Epithelial cell of esophagus (primary cell): ENCODE measurements around the gene CNIH1.
"Not testable (repeated sequence)": the region's sequence is repeated elsewhere in the genome, so short reads cannot be mapped to it uniquely, and the experiment has no call there.

Source experiments
- DNase-seq: peaks from one replicate; pipeline ENCODE4 v3.0.0; 2010; ENCODE audit warnings: low read depth
- H3K4me3 ChIP-seq: 2 replicates; pipeline ENCODE4 v1.5.1; 2011; ENCODE audit warnings: mild to moderate bottlenecking, low read length, control low read depth
- TF ChIP-seq, protein P1 (sequence below): IDR thresholded peaks from 2 replicates; pipeline ENCODE4 v1.5.1; 2011; ENCODE audit warnings: low read depth, mild to moderate bottlenecking, low read length, control low read depth, inconsistent platforms; ENCODE audit not compliant: insufficient read depth; ENCODE audit errors: missing control alignments

The CNIH1 gene

DNA sequence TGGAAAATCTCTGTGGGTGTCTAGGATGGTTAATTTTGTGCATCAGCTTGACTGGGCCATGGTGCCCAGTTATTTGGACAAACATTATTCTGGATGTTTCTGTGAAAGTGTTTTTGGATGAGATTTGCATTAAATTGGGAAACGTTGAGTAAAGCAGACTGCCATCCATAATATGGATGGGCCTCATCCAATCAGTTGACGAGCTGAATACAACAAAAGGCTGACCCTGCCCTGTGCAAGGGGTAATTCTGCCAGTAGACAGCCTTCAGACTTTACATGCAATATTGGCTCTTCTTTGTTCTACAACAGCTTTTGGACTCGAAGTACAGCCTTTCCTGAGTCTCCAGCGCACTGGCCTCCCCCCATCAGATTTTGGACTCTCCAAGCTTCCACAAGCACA is 45.9 kb downstream of the CNIH1 start:
- DNase-seq, result no peak
- TF ChIP-seq, protein P1, sequence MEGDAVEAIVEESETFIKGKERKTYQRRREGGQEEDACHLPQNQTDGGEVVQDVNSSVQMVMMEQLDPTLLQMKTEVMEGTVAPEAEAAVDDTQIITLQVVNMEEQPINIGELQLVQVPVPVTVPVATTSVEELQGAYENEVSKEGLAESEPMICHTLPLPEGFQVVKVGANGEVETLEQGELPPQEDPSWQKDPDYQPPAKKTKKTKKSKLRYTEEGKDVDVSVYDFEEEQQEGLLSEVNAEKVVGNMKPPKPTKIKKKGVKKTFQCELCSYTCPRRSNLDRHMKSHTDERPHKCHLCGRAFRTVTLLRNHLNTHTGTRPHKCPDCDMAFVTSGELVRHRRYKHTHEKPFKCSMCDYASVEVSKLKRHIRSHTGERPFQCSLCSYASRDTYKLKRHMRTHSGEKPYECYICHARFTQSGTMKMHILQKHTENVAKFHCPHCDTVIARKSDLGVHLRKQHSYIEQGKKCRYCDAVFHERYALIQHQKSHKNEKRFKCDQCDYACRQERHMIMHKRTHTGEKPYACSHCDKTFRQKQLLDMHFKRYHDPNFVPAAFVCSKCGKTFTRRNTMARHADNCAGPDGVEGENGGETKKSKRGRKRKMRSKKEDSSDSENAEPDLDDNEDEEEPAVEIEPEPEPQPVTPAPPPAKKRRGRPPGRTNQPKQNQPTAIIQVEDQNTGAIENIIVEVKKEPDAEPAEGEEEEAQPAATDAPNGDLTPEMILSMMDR, result no peak
- H3K4me3 ChIP-seq, result no peak overlapping the region

DNA sequence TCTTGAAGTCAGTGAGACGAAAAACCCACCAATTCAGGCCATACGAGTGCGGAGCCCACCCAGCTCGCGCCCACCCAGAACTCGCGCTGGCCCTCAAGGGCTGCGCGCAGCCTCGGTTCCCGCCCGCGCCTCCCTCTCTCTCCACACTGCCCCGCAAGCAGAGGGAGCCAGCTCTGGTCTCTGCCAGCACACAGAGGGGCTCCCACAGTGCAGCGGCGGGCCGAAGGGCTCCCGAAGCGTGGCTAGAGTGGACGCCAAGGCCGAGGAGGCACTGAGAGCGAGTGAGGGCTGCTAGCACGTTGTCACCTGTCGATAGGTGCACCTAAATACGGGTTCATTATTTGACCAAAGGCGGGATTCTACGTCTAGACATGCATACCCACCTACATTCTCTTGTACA is 46.6 kb downstream of the CNIH1 start:
- TF ChIP-seq, protein P1, result no peak
- DNase-seq, result no peak
- no peak overlapping the region for H3K4me3 ChIP-seq

DNA sequence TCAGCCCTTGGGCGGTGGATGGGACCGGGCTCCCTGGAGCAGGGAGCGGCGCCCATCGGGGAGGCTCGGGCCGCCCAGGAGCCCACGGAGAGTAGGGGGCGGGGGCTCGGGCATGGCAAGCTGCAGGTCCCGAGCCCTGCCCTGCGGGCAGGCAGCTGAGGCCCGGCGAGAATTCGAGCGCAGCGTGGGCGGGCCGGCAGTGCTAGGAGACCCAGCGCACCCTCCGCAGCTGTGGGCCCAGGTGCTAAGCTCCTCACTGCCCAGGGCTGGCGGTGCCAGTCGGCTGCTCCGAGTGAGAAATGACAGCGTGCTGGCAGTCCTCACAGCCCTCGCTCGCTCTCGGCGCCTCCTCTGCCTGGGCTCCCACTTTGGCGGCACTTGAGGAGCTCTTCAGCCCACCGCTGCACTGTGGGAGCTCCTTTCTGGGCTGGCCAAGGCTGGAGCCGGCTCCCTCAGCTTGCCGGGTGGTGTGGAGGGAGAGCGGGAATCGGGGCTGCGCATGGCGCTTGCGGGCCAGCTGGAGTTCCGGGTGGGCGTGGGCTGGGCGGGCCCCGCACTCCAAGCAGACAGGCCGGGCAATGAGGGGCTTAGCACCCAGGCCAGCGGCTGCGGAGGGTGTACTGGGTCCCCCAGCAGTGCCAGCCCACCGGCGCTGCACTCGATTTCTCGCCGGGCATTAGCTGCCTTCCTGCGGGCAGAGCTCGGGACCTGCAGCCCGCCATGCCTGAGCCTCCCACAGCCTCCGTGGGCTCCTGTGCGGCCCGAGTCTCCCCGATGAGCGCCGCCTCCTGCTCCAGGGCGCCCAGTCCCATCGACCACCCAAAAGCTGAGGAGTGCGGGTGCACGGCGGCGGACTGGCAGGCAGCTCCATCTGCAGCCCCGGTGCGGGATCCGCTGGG is 47.9 kb downstream of the CNIH1 start:
- not testable (repeated sequence) for H3K4me3 ChIP-seq, DNase-seq

DNA sequence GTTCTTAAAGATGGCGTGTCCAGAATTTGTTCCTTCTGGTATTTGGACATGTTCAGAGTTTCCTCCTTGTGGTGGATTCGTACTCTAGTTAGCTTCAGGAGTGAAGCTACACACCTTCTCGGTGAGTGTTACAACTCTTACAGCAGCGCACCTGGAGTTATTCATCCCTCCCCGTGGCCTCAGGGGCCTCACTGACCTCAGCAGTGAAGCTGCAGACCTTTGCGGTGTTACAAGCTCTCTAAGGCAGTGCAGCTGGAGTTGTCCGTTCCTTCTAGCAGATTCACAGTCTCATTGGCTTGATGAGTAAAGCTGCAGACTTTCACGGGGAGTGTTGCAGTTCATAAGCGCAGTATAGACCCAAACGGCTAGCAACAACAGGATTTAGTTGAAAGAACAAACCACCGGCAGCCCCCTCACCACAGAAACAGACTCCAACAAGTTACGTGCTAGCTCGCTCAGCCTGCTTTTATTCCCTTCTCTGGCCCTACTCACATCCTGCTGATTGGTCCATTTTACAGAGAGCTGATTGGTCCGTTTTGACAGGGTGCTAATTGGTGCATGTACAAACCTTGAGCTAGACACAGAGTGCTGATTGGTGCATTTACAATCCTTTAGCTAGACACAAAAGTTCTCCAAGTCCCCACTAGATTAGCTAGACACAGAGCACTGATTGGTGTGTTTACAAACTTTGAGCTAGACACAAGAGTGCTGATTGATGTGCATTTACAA is 48.9 kb downstream of the CNIH1 start:
- no peak overlapping the region for H3K4me3 ChIP-seq
- DNase-seq, result no peak
- TF ChIP-seq, protein P1, result no peak

DNA sequence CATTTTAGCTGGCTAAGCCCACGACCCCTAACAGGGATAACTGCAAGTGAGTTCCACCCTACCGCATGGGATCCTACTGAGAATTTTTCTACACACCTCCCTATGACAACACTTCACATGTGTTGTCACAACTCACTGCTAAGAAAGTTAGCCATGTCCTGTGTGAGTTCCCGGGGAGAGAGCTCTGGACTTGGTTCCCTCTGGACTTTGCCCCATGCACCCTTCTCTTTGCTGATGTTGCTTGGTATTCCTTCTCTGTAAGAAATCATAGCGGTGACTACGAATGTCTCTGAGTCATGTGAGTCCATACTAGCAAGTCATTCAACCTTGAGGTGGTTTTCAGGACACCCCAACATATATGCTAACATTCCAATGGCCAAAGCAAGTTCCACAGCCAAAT is 53.8 kb downstream of the CNIH1 start:
- no peak for DNase-seq
- TF ChIP-seq, protein P1, result no peak
- H3K4me3 ChIP-seq, result no peak overlapping the region

DNA sequence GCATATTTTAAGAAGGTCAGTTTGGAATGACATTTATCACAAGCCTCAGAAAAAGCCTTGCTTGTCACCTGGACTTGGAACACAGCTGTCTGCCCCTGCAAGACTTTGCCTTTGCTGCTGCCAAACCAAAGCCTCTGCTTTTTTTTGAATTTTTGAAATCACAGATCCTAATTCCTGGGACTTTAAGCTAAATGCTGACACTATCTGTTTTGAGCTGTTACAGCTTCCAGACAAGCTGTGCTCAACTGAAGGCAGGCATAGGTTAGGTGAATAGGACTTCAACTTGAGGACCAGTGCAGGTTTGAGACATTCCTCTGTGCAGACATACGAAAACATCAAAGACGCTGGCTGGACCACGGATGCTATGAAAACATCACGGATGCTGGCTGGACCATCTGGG is 55.6 kb downstream of the CNIH1 start:
- TF ChIP-seq, protein P1, result no peak
- no peak overlapping the region for H3K4me3 ChIP-seq
- no peak for DNase-seq

DNA sequence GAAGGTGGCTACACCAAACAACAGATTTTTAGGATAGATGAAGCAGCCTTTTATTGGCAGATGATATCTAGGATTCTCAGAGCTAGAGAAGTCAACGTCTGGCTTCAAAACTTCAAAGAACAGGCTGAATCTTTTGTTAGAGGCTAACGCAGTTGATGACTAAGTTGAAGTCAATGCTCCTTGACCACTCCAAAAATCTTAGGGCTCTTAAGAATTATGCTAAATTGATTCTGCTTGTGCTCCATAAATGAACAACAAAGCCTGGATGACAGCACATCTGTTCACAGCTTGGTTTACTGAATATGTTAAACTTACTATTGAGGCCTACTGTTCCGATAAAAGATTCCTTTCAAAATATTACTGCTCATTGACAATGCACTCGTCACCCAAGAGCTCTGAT is 57.3 kb downstream of the CNIH1 start:
- no peak overlapping the region for H3K4me3 ChIP-seq
- DNase-seq, result no peak
- TF ChIP-seq, protein P1, result no peak
